GM19463 (cell line): ENCODE data around the gene ADCY4.

Experiments used
- ATAC-seq: cut with Tn5 transposase; IDR thresholded peaks from one replicate; pipeline ENCODE4 v1.9.1; 2021; ENCODE audit warnings: mild to moderate bottlenecking, moderate library complexity; ENCODE audit not compliant: unreplicated experiment

ADCY4 gene

DNA sequence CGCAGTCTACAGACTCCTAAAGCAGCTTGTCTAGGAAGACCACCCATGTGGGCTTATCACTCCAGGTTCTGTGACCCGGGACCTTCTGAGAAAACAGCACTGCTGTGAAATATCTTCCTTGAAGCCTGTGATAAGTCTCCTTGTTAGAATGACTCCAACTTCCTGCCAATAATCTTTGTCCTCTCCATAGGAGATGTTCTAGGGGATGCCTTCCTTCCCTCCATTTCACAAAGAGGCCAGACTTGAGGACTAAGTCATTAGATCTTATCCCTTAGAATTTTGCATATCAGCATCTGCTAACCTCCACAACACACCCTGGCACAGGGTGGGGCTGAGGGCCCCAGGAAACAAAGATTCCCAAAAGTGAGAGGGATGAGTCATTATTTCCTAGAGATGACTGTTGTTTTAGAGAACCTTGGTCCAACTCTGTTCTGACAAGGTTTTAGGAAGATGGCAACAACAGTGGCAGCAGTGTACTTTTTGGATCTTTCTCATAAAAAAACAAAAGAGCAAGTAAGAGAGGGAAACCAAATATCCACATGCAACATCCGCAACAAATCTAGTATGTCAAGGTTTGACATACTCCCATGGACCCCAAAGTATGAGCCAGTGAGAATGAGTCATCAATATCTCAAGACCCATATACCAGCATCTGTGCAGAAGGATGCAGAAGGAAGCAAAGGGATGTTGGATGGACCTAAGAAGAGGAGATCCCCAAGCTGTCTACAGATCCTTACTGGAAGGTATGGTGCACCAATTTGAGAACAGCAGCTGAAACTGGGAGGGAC lies 17.5 kb downstream of the ADCY4 start:
- ATAC-seq, result no peak

- no peak for ATAC-seq
Measured at GRCh38 chr14:24316597-24316950, 18.3 kb downstream of the ADCY4 start.

DNA sequence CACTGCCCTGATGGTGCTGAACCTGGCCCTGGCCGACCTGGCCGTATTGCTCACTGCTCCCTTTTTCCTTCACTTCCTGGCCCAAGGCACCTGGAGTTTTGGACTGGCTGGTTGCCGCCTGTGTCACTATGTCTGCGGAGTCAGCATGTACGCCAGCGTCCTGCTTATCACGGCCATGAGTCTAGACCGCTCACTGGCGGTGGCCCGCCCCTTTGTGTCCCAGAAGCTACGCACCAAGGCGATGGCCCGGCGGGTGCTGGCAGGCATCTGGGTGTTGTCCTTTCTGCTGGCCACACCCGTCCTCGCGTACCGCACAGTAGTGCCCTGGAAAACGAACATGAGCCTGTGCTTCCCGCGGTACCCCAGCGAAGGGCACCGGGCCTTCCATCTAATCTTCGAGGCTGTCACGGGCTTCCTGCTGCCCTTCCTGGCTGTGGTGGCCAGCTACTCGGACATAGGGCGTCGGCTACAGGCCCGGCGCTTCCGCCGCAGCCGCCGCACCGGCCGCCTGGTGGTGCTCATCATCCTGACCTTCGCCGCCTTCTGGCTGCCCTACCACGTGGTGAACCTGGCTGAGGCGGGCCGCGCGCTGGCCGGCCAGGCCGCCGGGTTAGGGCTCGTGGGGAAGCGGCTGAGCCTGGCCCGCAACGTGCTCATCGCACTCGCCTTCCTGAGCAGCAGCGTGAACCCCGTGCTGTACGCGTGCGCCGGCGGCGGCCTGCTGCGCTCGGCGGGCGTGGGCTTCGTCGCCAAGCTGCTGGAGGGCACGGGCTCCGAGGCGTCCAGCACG lies 18.9 kb downstream of the ADCY4 start:
- ATAC-seq, result no peak

DNA sequence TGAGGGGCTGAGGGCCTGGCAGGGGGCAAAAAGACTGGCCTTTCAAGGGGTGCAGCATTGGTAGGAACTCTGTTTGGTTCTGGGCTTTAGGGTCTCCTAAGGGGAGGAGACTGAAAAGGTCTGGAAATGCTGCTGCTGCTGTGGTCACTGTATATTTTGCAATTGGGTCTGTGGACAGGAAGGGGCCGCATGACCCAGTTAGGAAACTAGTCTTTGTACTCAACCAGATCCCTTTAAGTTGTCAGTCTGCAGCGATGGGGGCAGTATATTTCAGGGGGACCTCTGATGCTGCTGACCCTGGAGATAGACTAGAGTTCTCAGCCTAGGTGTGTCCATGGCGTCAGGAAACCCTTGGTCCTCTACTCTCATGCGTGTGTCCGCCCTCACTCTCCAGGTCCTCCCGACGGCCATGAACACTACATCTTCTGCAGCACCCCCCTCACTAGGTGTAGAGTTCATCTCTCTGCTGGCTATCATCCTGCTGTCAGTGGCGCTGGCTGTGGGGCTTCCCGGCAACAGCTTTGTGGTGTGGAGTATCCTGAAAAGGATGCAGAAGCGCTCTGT lies 19.5 kb downstream of the ADCY4 start:
- no peak for ATAC-seq

- no peak for ATAC-seq
Measured at GRCh38 chr14:24314377-24315193, 20.3 kb downstream of the ADCY4 start.

- no peak for ATAC-seq
Measured at GRCh38 chr14:24313913-24314312, 21.0 kb downstream of the ADCY4 start.

GRCh38 chr14:24312736-24313507 lies 21.9 kb downstream of the ADCY4 start:
- ATAC-seq, result no peak

- ATAC-seq, result no peak
Measured at GRCh38 chr14:24311837-24312615, 22.8 kb downstream of the ADCY4 start.

GRCh38 chr14:24310646-24311604 lies 23.9 kb downstream of the ADCY4 start, which contains the start of gene LTB4R:
TSS of gene LTB4R (plus strand) at chr14:24311502. CDS start at chr14:24315652, 4,150 bp downstream.
- ATAC-seq, result peak; percentile 59

DNA sequence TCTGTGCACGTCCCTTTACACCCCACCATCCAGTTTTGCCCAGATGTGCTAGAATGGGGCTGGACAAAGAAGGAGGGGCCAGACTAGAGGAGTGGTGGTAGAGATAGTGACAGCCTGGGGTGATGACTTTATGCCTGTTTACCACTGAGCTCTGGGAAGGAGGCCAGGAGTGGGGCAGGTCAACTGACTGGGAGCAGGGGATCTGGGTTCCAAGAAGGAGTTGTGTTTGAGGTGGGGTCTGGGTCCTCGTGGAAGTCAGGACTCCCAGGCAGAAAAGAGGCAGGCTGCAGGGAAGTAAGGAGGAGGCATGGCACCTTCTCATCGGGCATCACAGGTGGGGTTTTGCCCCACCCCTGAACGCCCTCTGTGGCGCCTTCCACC lies 24.6 kb downstream of the ADCY4 start:
- no peak for ATAC-seq

DNA sequence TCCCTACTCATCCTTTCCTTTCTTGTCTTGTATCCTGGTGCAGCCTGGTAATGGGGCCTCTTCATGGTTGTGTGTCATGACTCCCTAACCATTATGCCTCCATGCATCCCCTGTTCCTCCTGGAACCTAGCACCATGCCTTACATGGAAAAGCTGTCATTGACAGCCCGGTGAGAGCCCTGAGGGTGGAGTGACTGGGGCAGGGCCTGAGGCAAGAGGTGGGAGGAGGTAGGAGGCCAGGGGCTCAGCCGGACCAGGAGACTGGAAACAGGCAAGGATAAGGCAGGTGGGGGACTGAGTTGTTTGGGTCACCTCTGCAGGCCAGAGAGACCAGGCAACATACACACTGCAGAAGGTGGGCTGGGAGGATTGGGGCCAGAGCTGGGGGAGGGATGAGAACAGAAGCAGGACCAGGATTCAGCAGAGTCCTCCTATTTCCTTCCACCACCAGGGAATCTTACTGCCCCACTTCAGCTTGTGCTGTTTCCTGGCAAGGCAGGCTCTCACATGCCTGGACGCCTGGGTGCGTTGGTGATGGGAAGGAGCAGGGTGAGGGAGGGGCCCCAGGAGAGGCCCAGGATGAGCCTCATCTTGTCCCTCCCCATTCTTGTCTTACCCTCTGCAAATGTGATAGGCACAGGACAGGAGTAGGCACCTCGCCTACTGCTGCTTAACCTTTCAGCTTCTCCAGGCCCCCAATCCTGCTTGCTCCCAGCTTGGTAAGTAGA lies 25.2 kb downstream of the ADCY4 start, which contains the start of gene LTB4R2:
Gene LTB4R2 (plus strand): TSS at position 603 of the 727 bp plus-strand sequence. CDS start 525 bp downstream, outside the sequence.
- ATAC-seq, result no peak

DNA sequence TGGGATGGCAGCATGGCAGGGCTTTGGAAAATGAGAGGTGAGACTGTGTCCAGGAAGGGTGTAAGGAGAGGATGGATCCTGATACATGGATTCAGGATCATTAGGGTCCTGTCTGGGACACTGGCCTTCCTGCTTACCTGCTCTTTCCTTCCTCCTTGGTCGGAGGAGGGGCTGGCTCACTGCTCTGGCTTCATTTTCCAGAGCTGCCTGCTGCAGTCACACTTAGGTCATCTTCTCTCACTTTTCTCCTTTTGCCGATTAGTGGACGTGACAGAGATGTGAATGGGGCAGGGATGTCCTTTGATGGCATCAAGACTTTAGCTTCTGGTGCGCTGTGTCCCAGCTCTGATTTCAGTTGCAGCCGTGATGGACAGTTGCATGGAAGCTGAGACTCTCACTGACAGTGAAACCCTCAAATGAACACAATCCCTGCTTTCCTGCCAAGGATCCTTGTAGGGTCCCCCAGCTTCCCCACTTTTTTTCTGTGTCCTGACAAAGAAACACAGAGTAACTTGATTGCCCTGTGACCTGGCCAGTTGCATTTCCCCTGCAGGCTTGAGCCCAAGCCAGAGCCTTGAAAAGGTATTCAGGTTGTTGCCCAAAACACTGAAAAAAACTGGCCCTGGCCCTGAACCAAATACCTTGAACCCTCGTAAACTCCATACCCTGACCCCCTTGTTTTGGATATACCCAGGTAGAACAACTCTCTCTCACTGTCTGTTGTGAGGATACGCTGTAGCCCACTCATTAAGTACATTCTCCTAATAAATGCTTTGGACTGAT lies 26.3 kb downstream of the ADCY4 start:
- no peak for ATAC-seq

DNA sequence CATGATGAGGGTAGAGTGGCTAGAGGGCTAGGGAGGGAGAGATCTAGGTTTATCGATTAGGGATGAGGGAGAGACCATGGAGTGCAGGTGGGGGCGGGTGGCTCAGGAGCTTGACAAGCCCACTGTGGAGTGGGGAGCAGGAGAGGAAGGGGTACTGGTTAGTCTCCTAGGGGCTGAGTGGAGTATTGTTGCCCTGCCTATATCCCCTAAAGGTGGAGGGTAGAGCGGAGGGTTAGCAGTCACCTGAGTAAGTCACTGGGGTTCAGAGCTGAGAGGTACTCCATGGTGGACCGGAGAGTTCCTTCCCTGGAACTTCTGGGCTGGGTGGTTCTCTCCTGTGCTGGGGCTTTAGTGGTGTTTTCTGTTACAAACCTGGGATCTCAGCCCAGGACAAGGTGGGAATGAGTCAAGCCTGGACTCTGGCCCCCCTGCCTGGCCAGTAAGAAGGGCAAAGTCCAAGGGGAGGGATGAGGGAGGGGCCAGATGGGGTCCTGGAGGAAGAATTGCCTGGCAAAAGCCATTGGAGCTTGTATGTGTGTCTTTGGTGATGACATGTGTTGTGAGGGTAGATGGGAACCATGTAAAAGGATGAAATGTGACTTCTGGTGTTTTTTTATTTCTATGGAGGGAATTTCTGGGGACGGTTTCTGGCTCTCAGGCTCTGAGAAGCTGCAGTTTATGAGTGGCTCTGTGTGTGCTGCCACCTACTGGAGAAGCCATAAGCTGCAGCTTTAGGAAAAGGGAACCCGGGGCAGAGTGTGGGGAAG lies 27.1 kb downstream of the ADCY4 start, which contains the start of gene CIDEB:
Gene CIDEB (minus strand): TSS at position 403 of the 767 bp plus-strand sequence. CDS start 119 bp downstream, at position 284.
- no peak for ATAC-seq

GRCh38 chr14:24307156-24307574 lies 27.7 kb downstream of the ADCY4 start:
- ATAC-seq, result no peak

DNA sequence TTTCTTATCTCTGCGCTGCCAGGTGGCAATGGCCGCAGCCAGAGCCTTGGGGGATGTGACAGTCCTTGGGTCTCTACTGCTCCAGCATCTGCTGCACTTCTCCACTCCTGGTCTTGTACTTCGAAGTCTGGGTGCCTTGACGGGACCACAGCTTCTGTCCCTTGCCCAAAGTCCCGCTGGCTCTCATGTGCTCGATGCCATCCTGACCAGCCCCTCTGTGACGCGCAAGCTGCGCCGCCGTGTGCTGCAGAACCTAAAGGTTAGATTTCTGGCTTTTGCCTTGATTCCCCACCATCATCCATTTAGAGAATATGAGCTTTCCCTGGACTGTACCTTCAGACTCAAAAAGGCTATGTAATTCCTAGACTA lies 30.9 kb downstream of the ADCY4 start:
- no peak for ATAC-seq
